Stomach (tissue), 4 donors: Measurements from ENCODE around the gene MAT2A.

Experiments used
- CTCF ChIP-seq, 7 experiments: fragments of 450-650 bp in 4 of 7; fragments of 200-600 bp in 3 of 7; sonication (generic) in 3 of 7; IDR thresholded peaks; one replicate each; pipeline ENCODE4 v1.5.1; 2016 to 2019; ENCODE audit warnings: antibody characterized with exemption in 7 of 7, control low read depth in 2 of 7, mild to moderate bottlenecking in 1 of 7
- EP300 ChIP-seq: sonication (generic); formaldehyde crosslinking; IDR thresholded peaks from one replicate; pipeline ENCODE4 v1.6.1; 2017; ENCODE audit warnings: antibody characterized with exemption
- POLR2A ChIP-seq, 4 donors: fragments of 450-650 bp; IDR thresholded peaks; one replicate each; pipeline ENCODE4 v1.6.1; 2016; ENCODE audit warnings: antibody characterized with exemption in 4 of 4, control low read depth in 2 of 4, mild to moderate bottlenecking in 1 of 4, moderate library complexity in 1 of 4

- TF ChIP-seq POLR2A (IDR thresholded peaks at IDR 0.05) (no peak), CTCF (IDR thresholded peaks at IDR 0.05) (no peak), EP300 (no peak)
These were observed 37.7 kb upstream of the MAT2A start for GRCh38 chr2:85501248-85501647.
